GM18951 (cell line): ENCODE data around the gene BCAS3.
"Not testable (repeated sequence)": the region's sequence is repeated elsewhere in the genome, so short reads cannot be mapped to it uniquely, and the experiment has no call there.

ENCODE experiments used
- POLR2A ChIP-seq: IDR thresholded peaks from 4 replicates; pipeline ENCODE4 v1.6.1; 2011; ENCODE audit warnings: mild to moderate bottlenecking; ENCODE audit not compliant: insufficient read length, insufficient read depth; ENCODE audit errors: extremely low read depth
- in situ Hi-C: fragments of 300-500 bp; cut with MboI; formaldehyde crosslinking; loops from one replicate; pipeline ENCODE4 v1.12.0; 2022; ENCODE audit warnings: low sequenced_read_pairs, mixed read lengths, inconsistent platforms; ENCODE audit not compliant: unreplicated experiment

BCAS3 gene

DNA sequence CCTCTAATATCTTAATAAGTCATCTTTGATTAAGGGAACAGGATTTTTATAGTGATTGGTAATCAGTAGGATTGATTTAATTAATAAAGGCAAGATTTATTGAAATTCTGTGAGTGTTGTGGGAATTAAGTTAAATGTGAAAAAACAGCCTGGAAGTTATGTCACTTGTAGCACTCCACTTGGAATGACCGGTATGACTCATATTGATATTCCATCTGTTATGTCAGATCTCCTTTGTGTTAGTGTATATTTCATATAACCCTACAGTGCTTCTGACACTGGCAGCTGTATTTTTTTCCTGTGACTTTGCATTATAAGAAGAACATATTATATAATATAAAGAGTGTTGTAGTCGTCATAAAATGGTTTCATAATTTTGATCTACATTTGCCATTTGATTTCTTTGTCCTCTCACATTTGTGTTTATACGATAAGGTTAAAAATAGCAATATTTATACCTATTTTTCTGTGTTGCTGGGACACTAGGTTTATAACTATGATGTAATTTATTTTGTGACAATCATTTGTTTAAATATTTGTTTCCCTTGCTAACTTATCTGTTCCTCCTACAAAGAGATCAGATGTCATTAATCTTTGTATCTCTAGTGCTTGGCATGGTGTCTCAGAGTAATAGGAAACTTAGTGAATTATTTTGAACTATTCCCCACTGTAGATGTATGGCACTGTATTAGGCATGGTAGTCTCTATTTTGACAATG lies 249.0 kb downstream of the BCAS3 start:
- in situ Hi-C loops = no loop called here
- no peak for TF ChIP-seq POLR2A

DNA sequence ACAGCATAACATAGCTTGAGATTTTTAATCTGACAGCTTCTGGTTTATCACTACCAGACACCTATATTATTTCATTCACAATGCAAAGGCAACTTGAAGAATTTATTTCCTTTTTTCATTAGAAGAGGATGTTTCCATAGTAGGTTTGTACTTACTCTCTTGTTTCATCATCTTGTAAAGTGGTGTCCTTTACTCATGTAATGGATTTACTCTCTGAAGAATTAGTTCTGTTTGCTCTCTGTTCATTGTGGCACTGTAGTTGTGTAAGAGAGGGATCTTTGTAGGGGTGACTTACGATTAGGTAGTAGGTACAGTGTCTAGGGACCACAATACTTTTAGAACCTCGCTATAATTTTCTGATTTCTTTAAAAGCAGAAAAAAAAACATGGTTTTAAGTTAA lies 256.1 kb downstream of the BCAS3 start:
- no peak for TF ChIP-seq POLR2A
- in situ Hi-C loops = no loop called here

DNA sequence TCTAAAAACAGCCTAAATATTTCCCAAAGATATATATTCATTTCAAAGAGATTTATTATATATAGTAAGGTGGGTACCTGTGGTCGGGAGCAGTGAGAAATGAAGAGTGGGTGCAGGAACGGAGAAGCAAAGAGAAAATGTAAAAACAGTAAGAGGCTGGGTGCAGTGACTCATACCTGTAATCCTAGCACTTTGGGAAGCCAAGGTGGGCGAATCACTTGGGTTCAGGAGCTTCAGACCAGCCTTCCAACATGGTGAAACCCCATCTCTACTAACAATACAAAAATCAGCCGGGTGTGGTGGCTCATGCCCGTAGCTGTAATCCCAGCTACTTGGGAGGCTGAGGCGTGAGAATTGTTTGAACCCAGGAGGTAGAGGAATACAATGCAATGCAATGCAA lies 257.1 kb downstream of the BCAS3 start:
- no peak for TF ChIP-seq POLR2A

DNA sequence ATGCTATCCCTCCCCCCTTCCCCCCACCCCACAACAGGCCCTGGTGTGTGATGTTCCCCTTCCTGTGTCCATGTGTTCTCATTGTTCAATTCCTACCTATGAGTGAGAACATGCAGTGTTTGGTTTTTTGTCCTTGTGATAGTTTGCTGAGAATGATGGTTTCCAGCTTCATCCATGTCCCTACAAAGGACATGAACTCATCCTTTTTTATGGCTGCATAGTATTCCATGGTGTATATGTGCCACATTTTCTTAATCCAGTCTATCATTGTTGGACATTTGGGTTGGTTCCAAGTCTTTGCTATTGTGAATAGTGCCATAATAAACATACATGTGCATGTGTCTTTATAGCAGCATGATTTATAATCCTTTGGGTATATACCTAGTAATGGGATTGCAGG lies 258.3 kb downstream of the BCAS3 start:
- in situ Hi-C loops = not testable (repeated sequence)

More for the DNA sequence above, 257.1 kb downstream of the BCAS3 start:
- in situ Hi-C loops = no loop called here

DNA sequence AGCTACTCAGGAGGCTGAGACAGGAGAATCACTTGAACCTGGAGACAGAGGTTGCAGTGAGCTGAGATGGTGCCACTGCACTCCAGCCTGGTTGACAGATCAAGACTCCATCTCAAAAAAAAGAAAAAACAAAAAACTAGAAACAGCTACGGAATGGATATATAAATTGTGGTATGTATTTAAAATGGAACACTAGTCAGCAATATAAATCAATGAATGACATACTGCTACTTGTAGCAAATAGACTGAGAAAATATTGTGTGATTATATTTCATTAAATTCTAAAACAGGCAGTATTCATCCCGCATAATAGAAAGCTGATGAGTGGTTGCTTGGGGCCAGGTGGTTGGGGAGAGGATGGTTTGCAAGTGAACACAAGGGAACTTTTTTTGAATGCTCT lies 261.7 kb downstream of the BCAS3 start:
- no peak for TF ChIP-seq POLR2A
- in situ Hi-C loops = no loop called here

DNA sequence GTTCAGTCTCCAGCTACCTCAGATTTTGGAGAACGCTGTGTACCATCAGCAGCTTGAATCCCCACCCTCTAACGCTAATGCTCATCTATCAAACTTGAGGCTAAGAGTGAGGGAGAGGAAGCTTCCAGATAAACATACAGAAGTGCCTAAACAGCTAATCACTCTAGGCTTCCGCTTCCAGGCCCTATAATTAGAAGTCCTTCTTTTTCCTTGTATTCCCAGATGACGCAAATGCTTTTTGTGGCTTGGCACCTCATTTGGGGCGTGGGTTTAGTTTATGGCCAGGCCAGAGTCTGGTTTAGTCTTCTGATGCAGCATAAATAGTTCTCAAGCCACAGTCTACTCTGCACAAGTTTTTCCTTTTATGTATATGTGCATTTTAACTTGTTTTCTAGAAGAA lies 263.4 kb downstream of the BCAS3 start:
- in situ Hi-C loops = no loop called here
- TF ChIP-seq POLR2A = no peak

DNA sequence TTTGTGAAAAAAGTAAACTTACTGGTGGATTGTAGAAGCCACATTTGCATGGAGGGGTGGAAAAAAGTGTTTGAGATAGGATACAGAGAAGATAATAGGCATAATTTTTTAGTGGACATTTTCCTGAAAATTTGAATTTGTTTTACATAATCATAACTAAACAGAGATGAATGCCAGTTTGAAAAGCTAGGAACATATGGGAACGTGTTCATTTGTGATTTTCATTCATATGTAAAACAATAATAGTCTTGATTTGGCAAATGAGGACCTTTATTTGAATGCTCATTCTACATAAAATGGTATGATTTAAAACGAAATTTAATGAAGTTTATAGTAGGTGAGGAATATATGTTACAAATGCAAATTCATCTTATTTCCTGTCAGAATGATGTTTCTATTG lies 263.9 kb downstream of the BCAS3 start:
- TF ChIP-seq POLR2A = no peak
- in situ Hi-C loops = no loop called here

DNA sequence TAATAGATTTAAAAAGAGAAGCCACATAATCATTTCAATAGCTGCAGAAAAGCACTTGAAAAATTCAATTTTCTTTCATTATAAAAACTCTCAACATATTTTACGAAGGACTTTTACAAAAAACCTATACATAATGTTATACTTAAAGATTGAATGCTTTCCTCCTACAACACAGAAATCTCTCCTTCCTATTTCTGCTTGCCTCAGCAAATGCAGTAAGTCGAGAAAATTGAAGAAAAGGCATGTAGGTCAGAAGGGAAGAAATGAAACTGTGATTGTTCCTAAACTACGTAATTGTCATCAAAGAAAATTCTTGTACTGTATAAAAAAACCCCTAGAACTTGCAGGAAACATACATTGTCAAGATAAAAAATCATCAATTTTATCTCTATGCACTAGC lies 267.1 kb downstream of the BCAS3 start:
- TF ChIP-seq POLR2A = no peak
- in situ Hi-C loops = no loop called here

DNA sequence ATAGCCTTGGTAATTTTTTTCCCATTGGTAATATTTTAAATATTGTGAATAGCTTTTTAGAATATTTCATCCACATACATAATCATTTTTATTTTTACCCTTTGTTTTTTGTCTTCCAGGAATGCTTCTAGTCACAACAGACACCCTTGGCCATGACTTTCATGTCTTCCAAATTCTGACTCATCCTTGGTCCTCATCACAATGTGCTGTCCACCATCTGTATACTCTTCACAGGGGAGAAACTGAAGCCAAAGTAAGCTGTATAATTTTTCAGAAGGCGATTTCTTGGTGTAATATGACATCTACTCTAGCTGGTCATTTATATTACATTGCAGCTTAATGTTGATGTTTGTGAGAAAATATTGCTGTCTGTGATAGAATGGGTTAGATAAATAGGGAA lies 269.4 kb downstream of the BCAS3 start:
- in situ Hi-C loops = no loop called here
- no peak for TF ChIP-seq POLR2A

DNA sequence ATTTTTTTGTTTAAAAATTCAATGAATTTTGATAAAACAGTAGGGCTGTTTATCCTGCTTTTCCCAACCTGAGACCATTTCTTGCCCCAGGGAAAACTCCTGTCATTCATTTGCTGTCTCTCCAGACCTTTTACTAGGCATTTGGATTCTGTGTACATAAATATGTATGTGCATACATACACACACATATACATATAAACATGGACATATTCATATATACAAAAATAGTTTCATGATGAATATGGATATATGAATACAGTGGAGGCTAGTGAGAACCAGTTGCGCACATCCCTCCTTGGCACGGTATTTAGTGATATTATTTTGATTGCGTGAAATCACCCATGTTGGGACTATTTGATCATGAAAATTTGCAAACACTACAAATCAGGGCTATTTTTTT lies 269.9 kb downstream of the BCAS3 start:
- no peak for TF ChIP-seq POLR2A
- in situ Hi-C loops = no loop called here

DNA sequence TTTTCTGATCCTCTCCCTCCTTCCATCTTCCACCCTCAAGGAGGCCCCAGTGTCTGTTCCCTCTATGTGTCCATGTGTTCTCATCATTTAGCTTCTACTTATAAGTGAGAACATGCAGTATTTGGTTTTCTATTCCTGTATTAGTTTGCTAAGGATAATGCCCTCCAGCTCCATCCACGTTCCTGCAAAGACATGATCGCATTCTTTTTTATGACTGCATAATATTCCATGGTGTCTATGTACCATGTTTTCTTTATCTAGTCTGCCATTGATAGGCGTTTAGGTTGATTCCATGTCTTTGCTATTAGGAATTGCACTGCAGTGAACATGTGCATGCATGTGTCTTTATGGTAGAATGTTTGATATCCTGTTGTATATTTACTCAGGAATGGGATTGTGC lies 275.1 kb downstream of the BCAS3 start:
- in situ Hi-C loops = no loop called here

DNA sequence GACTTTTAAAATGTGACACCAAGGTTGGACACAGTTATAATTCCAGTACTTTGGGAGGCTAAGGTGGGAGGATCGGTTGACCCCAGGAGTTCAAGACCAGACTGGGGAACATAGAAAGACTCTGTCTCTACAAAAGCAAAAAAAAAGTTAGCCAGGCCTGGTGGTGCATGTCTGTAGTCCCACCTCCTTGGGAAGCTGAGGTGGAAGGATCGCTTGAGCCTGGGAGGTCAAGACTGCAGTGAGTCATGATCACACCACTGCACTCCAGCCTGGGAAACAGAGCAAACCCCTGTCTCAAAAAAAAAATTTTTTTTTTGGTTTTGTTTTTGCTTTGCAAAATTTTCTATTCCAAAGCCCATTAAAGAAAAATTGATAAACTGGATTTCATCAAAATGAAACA lies 281.4 kb downstream of the BCAS3 start:
- in situ Hi-C loops = no loop called here
- TF ChIP-seq POLR2A = no peak

More for the DNA sequence above, 275.1 kb downstream of the BCAS3 start:
- TF ChIP-seq POLR2A = no peak

DNA sequence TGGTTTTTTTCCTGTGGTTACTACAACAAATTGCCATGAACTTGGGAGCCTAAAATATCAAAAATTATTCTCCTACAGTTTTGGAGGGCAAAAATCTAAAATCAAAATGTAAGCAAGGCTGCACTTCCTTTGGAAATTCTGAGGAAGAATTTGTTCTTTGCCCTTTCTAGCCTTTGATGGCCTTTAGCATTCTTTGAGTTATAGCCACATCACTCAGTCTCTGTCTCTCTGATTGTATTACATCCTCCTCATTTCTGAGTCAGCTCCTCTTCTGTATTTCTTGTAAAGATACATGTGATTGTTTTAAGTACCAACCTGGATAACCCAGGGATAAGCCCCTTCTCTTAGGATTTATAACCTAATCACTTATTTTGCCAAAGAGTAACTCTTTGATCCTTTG lies 282.0 kb downstream of the BCAS3 start:
- no peak for TF ChIP-seq POLR2A
- in situ Hi-C loops = loop anchor here (10.0 kb wide), 1 partner anchor 595 kb away; no protein-coding TSS in a partner anchor

DNA sequence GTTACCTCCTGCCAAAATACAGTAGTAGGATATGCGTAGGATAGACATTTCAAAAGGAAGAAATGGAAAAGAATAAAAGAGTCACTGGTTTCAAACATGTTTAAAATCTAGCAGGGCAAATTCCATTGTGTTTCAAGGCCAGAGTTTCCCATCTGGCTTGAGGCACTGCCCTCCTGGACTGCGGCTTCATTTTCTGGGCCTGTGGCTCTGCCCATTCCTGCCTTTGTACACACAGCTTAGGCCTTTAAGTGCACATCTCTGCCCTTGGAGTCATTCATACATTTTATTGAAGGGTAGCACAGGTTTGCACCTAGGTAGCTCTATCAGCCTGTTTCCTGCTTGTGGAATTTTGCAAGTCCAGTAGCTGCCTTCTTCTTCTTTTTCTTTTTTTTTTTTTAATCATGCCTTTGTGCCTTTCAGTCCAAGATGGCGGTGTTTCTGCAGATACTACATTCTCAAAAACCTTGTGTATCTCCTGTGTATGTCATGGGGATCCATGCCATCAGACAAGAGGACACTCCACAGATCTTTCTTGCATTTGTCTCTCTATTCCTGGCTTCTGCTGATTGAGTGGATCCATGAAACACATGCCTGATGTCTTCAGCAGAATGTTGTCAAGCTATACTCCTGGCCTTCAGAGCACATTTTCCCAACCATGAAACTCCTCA lies 282.9 kb downstream of the BCAS3 start:
- TF ChIP-seq POLR2A = no peak
- in situ Hi-C loops = loop anchor here (10.0 kb wide), 1 partner anchor 594 kb away; no protein-coding TSS in a partner anchor
